K562 (cell line): ENCODE results near the gene ESPL1. TPM values are rescaled to one million over a fixed set of nuclear protein-coding genes. Genes with fewer than 3 reads are reported as not detected.

Experiments
- ATF7 ChIP-seq: fragments of 450-650 bp; IDR thresholded peaks from 2 replicates; pipeline ENCODE4 v1.7.1; 2014; ENCODE audit warnings: mild to moderate bottlenecking, moderate library complexity
- ESRRB ChIP-seq: fragments of 250-450 bp; sonication (Bioruptor Pico); IDR thresholded peaks from 2 replicates; pipeline ENCODE4 v1.5.0; 2020; ENCODE audit warnings: mild to moderate bottlenecking, moderate library complexity, borderline replicate concordance
- HINFP ChIP-seq: fragments of 450-650 bp; conservative IDR thresholded peaks from 2 replicates; pipeline ENCODE4 v1.6.1; 2016; ENCODE audit warnings: missing genetic modification characterization, low read depth, mild to moderate bottlenecking, control low read depth, missing compliant biosample characterization
- MTA2 ChIP-seq: fragments of 450-650 bp; IDR thresholded peaks from 2 replicates; pipeline ENCODE4 v1.6.1; 2016; ENCODE audit warnings: low read depth
- NFRKB ChIP-seq: fragments of 450-650 bp; IDR thresholded peaks from 2 replicates; pipeline ENCODE4 v1.6.1; 2016; ENCODE audit warnings: low read depth
- NR0B1 ChIP-seq: fragments of 450-650 bp; IDR thresholded peaks from one replicate; pipeline ENCODE4 v1.6.1; 2018; ENCODE audit warnings: mild to moderate bottlenecking, moderate library complexity; ENCODE audit not compliant: partially characterized antibody
- NUFIP1 ChIP-seq: fragments of 450-650 bp; IDR thresholded peaks from 2 replicates; pipeline ENCODE4 v1.6.1; 2018; ENCODE audit not compliant: partially characterized antibody
- PRDM10 ChIP-seq: fragments of 450-650 bp; IDR thresholded peaks from 2 replicates; pipeline ENCODE4 v1.6.1; 2018; ENCODE audit not compliant: partially characterized antibody
- RBFOX2 ChIP-seq: fragments of 200-400 bp; formaldehyde crosslinking; IDR thresholded peaks from 2 replicates; pipeline ENCODE4 v1.6.1; 2017; ENCODE audit warnings: low read depth, mild to moderate bottlenecking, low read length, moderate library complexity
- SMARCA5 ChIP-seq: fragments of 450-650 bp; IDR thresholded peaks from 2 replicates; pipeline ENCODE4 v1.6.1; 2016
- TFAM ChIP-seq: fragments of 250-450 bp; sonication (Bioruptor Pico); conservative IDR thresholded peaks from 2 replicates; pipeline ENCODE4 v1.5.0; 2021; ENCODE audit warnings: mild to moderate bottlenecking, moderate library complexity
- TOE1 ChIP-seq, 2 experiments: fragments of 450-650 bp in 1 of 2; sonication (generic) in 1 of 2; formaldehyde crosslinking in 1 of 2; IDR thresholded peaks; 2 replicates each; pipeline versions ENCODE4 v1.7.1 to v1.8.0; 2016 to 2022; ENCODE audit warnings: borderline replicate concordance in 2 of 2, mild to moderate bottlenecking in 2 of 2, antibody characterized with exemption in 1 of 2, inconsistent platforms in 1 of 2, low read depth in 1 of 2, missing genetic modification reagents in 1 of 2, moderate library complexity in 1 of 2
- TRIM25 ChIP-seq: fragments of 450-650 bp; IDR thresholded peaks from 2 replicates; pipeline ENCODE4 v1.7.0; 2016; ENCODE audit warnings: borderline replicate concordance
- ZBTB5 ChIP-seq: fragments of 450-650 bp; IDR thresholded peaks from 2 replicates; pipeline ENCODE4 v1.6.1; 2017; ENCODE audit warnings: antibody characterized with exemption
- ZEB2 ChIP-seq: fragments of 450-650 bp; IDR thresholded peaks from 2 replicates; pipeline ENCODE4 v1.6.1; 2016
- ZNF239 ChIP-seq: fragments of 250-450 bp; sonication (Bioruptor Pico); IDR thresholded peaks from 2 replicates; pipeline ENCODE4 v1.4.0; 2020; ENCODE audit warnings: mild to moderate bottlenecking
- ZNF384 ChIP-seq: IDR thresholded peaks from 2 replicates; pipeline ENCODE4 v1.6.1; 2012; ENCODE audit warnings: low read depth, low read length, improper control_type of control experiment
- ZNF589 ChIP-seq: fragments of 200-800 bp; sonication (Bioruptor generic); IDR thresholded peaks from 2 replicates; pipeline ENCODE4 v1.6.1; 2016; ENCODE audit warnings: low read depth, missing genetic modification characterization, missing compliant biosample characterization
- polyA plus RNA-seq, 8 experiments: library from polyadenylated mRNA; depleted of rRNA in 4 of 8; stranded (reverse) in 5 of 8; unstranded in 3 of 8; fragments of >200 nt; fragmentation: Nextera tagmentation in 2 of 8; fragmentation: Illumina TruSeq in 1 of 8; extraction: Ambion mirVana in 2 of 8; extraction: Trizol in 1 of 8; gene quantifications; 2 replicates each; pipeline versions ENCODE4 v1.2.1 to v1.2.3, GENCODE V29; 2011 to 2014; ENCODE audit warnings: inconsistent platforms in 1 of 8, missing spikeins in 1 of 8
- total RNA-seq, 7 experiments: library from RNA; depleted of rRNA in 6 of 7; stranded (reverse); fragments of >200 nt in 6 of 7; fragmentation: Illumina TruSeq in 2 of 7; extraction: Trizol in 2 of 7; gene quantifications; 2 replicates each; pipeline versions ENCODE4 v1.2.1 to v1.2.3, GENCODE V29; 2011 to 2021; ENCODE audit warnings: low replicate concordance in 1 of 7

The ESPL1 gene
- total and polyA plus RNA-seq, 9 of the 15 experiments (the other 6 are each of a cell fraction or from before 2014, with no cell fraction given) = 1.2 to 55.0 (median 18.7) TPM

- TF ChIP-seq ZBTB5 (peak; percentile 69; the same call in 1 of the 2 replicates), TOE1 (IDR thresholded peaks at IDR 0.05; ENCODE audit: borderline replicate concordance) (0 out of 2 replicates have a peak, but pooled peaks have one; percentile 30), TOE1 (CRISPR knock-in tag; IDR thresholded peaks at IDR 0.05; ENCODE audit: borderline replicate concordance, low read depth) (no peak), ZNF239 (CRISPR knock-in tag) (no peak), NR0B1 (no peak), NFRKB (peak; percentile 64; the same call in 1 of the 2 replicates), RBFOX2 (no peak), PRDM10 (peak; percentile 93), ZNF589 (no peak), ESRRB (CRISPR knock-in tag) (no peak), NUFIP1 (no peak), ATF7 (no peak), TFAM (CRISPR knock-in tag) (no peak), ZNF384 (no peak), MTA2 (no peak), SMARCA5 (peak; percentile 55; the same call in 1 of the 2 replicates), ZEB2 (no peak), TRIM25 (0 out of 2 replicates have a peak, but pooled peaks have one; percentile 83), HINFP (peak; percentile 53; the same call in 1 of the 2 replicates)
These were observed 45.9 kb upstream of the ESPL1 start (continued) for GRCh38 chr12:53222170-53222721.
